Sciatic nerve (tissue), 2 donors: ENCODE data around the gene KLHL25. TPM values are rescaled to one million over a fixed set of nuclear protein-coding genes. Genes with fewer than 3 reads are reported as not detected.
"Not testable (repeated sequence)": the region's sequence is repeated elsewhere in the genome, so short reads cannot be mapped to it uniquely, and the experiment has no call there.

ENCODE experiments used
- ATAC-seq: fragments of 200-7000 bp; cut with Tn5 transposase; one replicate; pipeline ENCODE4 v1.9.1; 2020; ENCODE audit warnings: mild to moderate bottlenecking, moderate library complexity
- DNase-seq: peaks from one replicate; pipeline ENCODE4 v3.0.0-alpha.2; 2020; ENCODE audit warnings: low spot score
- intact Hi-C: fragments of 100-400 bp; cut with DNase I; formaldehyde crosslinking; loops from one replicate; pipeline ENCODE4 v1.14.2; 2022
- total RNA-seq: library from RNA; stranded (reverse); fragmentation: NEBNext Ultra II Directional; extraction: Animal tissue kit (Norgen Biotek cat#: 25700); gene quantifications from one replicate; pipeline ENCODE4 v1.2.1, GENCODE V29; 2021
- donor health status: DM: no; HTN: no; CAD: no.
- donor health status: DM: no; HTN: no; CAD: no.

KLHL25 gene, protein sequence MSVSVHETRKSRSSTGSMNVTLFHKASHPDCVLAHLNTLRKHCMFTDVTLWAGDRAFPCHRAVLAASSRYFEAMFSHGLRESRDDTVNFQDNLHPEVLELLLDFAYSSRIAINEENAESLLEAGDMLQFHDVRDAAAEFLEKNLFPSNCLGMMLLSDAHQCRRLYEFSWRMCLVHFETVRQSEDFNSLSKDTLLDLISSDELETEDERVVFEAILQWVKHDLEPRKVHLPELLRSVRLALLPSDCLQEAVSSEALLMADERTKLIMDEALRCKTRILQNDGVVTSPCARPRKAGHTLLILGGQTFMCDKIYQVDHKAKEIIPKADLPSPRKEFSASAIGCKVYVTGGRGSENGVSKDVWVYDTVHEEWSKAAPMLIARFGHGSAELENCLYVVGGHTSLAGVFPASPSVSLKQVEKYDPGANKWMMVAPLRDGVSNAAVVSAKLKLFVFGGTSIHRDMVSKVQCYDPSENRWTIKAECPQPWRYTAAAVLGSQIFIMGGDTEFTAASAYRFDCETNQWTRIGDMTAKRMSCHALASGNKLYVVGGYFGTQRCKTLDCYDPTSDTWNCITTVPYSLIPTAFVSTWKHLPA
- total RNA-seq, result 6.2 TPM

DNA sequence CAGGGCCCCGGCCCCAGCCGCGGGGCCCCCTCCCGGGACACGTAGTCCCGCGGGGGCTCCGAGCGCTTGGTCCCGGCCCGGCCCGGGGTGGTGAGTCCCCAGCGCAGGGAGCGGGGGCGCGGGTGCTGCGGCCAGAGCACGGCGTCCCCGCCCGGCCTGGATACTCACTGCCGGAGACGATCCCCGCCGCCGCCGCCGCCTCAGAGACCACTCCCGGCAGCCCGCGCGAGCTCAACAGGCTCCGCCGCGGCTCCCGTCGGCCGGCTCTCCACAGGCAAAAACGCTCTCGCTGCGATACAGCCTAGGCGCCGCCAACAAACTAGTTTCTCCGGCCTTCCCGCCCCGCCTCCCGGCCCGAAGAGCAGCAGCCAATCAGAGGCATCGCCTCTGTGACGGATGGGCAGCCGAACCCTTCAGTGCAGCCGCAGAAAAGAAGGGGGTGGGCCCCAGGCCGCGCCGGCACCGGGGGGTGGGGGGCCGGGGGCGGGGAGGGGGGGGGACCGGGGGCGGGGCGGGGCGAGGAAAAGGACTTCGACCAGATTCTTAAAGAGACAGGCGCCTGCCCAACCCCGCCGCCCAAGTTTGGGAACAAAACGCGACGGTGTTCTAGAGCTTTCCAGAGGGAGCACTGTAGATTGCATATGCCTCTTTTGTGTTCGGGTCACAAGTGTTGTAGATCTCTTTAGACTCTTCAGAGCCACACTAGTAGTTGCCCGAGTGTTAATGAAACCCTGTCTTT lies at the start of gene KLHL25:
KLHL25 (minus strand) TSS at position 328 of the 739 bp plus-strand sequence. CDS start 25,115 bp downstream, outside the sequence.
- DNase-seq (peak; percentile 96), ATAC-seq (peak; percentile 99)
- intact Hi-C loops, result no loop called here

GRCh38 chr15:85840802-85841152 lies 46.1 kb upstream of the KLHL25 start:
- ATAC-seq (no peak), DNase-seq (no peak)
- intact Hi-C loops, result no loop called here

GRCh38 chr15:85840079-85840801 lies 45.5 kb upstream of the KLHL25 start:
- ATAC-seq (peak; percentile 91), DNase-seq (peak; percentile 89)
- intact Hi-C loops, result no loop called here

GRCh38 chr15:85839643-85840042 lies 44.9 kb upstream of the KLHL25 start:
- DNase-seq, result no peak
- ATAC-seq, result no peak
- intact Hi-C loops, result loop anchor here (5.0 kb wide), 1 partner anchor 107 kb away; no protein-coding TSS in a partner anchor

GRCh38 chr15:85838655-85839054 lies 43.9 kb upstream of the KLHL25 start:
- intact Hi-C loops, result loop anchor here (5.0 kb wide), 1 partner anchor 106 kb away; no protein-coding TSS in a partner anchor
- no peak for DNase-seq
- no peak for ATAC-seq

DNA sequence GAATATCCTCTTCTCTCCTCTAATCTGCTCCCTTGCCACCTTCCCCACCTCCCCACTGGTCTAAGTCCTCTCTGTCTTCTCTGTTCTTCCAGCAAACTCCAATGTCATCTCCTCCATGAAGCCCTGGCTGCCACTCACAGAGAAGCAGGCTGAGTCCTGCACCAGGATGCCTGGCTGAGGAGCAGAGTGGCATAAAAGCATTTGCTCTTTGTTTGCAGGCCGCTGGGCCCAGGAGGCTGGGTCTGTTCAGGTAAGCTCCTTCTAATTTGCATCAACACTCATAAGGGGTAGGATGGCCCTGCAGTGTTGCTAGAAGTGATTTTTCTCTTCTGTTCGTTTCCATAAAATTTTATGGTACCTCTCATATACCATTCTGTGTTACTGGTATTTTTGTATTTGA lies 43.2 kb upstream of the KLHL25 start:
- intact Hi-C loops, result loop anchor here (5.0 kb wide), 1 partner anchor 106 kb away; no protein-coding TSS in a partner anchor
- no peak for ATAC-seq
- DNase-seq, result no peak

- ATAC-seq, result no peak
- intact Hi-C loops, result loop anchor here (5.0 kb wide), 1 partner anchor 105 kb away; no protein-coding TSS in a partner anchor
- DNase-seq, result no peak
Observed at GRCh38 chr15:85837011-85837433, 42.3 kb upstream of the KLHL25 start.

- intact Hi-C loops, result loop anchor here (5.0 kb wide), 1 partner anchor 102 kb away; no protein-coding TSS in a partner anchor
- DNase-seq, result no peak
- no peak for ATAC-seq
Observed at GRCh38 chr15:85834651-85835050, 39.9 kb upstream of the KLHL25 start.

DNA sequence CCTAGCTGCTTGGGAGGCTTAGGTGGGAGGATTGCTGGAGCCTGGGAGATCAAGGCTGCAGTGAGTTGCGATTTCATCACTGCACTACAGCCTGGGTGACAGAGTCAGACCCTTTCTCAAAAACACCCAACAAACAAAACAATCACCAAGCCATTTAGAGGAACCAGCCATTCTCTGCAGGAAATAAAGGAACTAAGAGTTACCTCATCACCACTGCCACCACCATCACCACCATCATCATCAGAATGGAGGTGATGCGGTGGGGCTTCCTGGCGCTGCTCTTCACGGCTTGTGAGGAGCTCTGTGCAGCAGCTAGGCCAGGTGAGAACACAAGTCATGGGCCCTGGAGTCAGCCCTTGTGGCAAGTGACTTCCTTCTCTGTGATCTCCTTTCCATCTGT lies 37.7 kb upstream of the KLHL25 start:
- DNase-seq (no peak), ATAC-seq (no peak)
- intact Hi-C loops, result no loop called here

DNA sequence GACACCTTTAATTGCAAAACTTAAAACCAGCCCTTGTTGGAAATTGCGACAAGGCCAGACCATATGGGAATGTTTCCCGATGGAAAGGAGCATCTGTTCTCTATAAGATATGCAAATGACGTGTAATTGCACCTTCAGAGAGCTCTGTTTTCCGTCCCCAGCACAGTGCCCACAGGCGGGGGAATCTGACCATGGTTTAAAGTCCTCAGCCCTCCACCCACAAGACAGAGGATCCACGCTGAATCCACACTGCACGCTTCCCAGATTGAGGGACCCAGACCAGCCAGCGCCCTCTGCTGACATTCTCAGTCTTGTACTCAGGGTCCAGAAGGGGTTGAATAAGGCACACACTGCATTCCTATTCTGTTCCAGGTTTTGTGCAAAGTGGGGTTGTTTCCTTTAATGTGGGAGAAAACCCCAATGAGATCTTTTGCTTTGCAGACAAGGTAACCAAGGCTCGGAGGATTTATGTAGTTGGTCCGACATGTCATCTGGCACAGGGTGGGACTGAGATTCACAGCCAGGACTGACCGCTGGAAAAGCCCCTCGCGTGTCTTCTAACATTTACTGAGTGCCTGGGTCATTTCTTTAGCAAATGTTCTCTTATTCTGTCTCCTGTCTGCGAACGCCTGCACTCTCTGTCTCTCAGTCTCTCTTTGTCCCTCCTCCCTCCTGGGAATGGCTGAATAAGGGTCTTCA lies 36.8 kb upstream of the KLHL25 start:
- intact Hi-C loops, result no loop called here
- DNase-seq, result peak; percentile 84
- peak; percentile 93 for ATAC-seq

DNA sequence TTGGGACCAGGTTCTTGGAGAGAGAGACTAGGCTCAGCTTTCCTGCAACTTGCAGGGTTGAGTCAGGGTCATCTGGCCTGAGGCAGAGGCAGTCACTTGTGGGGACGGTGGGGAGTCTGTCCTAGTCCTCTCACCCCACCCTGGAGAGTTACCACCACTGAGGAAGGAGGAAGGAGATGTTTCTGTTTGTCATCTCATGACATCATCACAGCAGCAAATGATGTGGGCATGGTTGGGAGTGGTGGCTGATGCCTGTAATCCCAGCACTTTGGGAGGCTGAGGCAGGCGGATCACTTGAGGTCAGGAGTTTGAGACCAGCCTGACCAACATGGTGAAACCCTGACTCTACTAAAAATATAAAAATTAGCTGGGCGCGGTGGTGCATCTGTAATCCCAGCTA lies 35.0 kb upstream of the KLHL25 start:
- DNase-seq, ATAC-seq, intact Hi-C loops: not testable (repeated sequence)

GRCh38 chr15:85828874-85829273 lies 34.1 kb upstream of the KLHL25 start:
- DNase-seq (no peak), ATAC-seq (no peak)
- intact Hi-C loops, result no loop called here

DNA sequence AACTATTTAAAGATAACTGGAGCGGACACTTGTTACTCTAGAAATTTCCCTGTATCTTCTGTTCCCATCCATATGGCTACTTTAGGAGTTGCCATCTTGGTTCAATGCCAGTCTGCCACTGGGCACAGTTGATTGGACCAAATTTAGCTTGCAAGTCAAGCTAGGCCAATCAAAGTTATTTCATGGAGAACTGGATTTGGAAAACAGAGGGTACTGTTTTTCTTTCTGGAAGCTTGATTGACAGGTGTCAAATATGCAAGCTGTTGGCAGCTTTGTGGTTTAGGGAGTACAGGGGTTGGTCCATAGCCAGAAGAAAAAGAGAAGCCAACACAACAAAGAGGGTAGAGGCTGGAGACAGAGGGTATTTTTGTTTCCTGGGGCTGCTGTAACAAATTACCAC lies 33.4 kb upstream of the KLHL25 start:
- DNase-seq (no peak), ATAC-seq (no peak)
- intact Hi-C loops, result no loop called here

DNA sequence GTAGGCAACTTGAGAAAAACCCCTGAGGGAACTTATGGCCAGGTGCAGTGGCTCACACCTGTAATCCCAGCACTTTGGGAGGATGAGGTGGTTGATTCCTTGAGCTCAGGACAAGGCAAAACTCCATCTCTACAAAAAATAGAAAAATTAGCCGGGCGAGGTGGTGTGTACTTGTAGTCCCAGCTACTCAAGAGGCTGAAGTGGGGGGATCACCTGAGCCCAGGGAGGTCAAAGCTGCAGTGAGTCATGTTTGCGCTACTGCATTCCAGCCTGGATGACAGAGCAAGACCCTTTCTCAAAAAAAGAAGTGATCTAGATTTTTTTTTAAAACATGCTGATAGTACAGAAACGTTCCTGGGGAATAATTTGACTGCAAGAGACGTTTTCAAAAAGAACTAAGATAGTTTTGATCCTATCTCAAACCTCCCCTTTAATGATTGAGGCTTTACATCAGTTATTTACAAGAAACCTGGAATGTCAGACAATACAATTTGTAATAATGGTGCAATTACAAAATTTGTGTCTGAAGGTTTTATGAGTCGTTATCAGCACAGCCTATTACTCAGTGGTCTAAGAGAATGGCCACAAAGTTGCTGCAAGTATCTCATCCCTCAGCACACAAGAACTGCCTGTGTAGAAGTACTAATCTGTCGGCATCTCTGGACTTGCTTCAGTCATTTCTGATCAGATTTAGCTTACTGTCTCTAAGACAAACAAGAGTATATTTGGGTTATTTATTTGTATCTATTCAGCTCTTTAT lies 32.2 kb upstream of the KLHL25 start:
- intact Hi-C loops, result no loop called here
- ATAC-seq (no peak), DNase-seq (no peak)

GRCh38 chr15:85825719-85826118 lies 31.0 kb upstream of the KLHL25 start:
- intact Hi-C loops, result no loop called here

DNA sequence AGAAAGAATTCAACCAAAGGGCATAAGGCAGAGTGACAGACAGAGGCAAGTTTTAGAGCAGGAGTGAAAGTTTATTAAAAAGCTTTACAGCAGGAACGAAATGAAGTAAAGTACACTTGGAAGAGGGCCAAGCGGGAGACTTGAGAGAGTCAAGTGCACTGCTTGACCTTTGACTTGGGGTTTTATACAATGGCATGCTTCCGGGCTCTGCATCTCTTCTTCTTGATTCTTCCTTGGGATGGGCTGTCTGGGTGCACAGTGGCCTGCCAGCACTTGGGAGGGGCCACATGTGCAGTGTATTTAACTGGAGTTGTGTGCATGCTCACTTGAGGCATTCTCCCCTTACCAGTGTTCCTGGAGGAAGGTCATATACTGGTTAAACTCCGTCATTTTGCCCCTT lies 30.4 kb upstream of the KLHL25 start:
- ATAC-seq, result no peak
- DNase-seq, result no peak
- intact Hi-C loops, result no loop called here

More at GRCh38 chr15:85825719-85826118, 31.0 kb upstream of the KLHL25 start:
- no peak for DNase-seq
- ATAC-seq, result no peak

- intact Hi-C loops, result no loop called here
- DNase-seq, result no peak
- no peak for ATAC-seq
Observed at GRCh38 chr15:85821545-85821944, 26.8 kb upstream of the KLHL25 start.

GRCh38 chr15:85819938-85820337 lies 25.2 kb upstream of the KLHL25 start:
- intact Hi-C loops, result no loop called here
- ATAC-seq (no peak), DNase-seq (no peak)
